Transverse colon (tissue), 4 donors: ENCODE measurements around the gene CERKL. TPM values are rescaled to one million over a fixed set of nuclear protein-coding genes. Genes with fewer than 3 reads are reported as not detected.

Experiments used
- DNase-seq: peaks from one replicate; pipeline ENCODE4 v3.0.0-alpha.2; 2019
- H3K27ac ChIP-seq, 4 donors: fragments of 200-600 bp; sonication (generic); 2 replicates each; pipeline ENCODE4 v1.5.1; 2016 to 2018; ENCODE audit warnings: inconsistent platforms in 4 of 4
- H3K27me3 ChIP-seq: fragments of 200-600 bp; sonication (generic); 2 replicates; pipeline ENCODE4 v1.5.1; 2017; ENCODE audit warnings: inconsistent platforms
- H3K36me3 ChIP-seq, 4 donors: fragments of 200-600 bp; sonication (generic); 2 replicates each; pipeline ENCODE4 v1.5.1; 2017 to 2019; ENCODE audit warnings: inconsistent platforms in 4 of 4
- H3K4me1 ChIP-seq, 4 donors: fragments of 200-600 bp; sonication (generic); 2 replicates each; pipeline ENCODE4 v1.5.1; 2017 to 2020; ENCODE audit warnings: inconsistent platforms in 4 of 4
- H3K4me3 ChIP-seq, 4 donors: fragments of 200-600 bp; sonication (generic); 1 replicate in 1 of 4; 2 replicates in 3 of 4; pipeline versions ENCODE4 v1.5.1 to v1.6.1; 2017 to 2019; ENCODE audit warnings: inconsistent platforms in 4 of 4
- H3K9me3 ChIP-seq, 2 donors: fragments of 200-600 bp; sonication (generic); 2 replicates each; pipeline ENCODE4 v1.5.1; 2017 to 2019; ENCODE audit warnings: inconsistent platforms in 2 of 2
- CTCF ChIP-seq, 5 experiments: fragments of 200-600 bp in 3 of 5; fragments of 450-650 bp in 2 of 5; sonication (generic) in 3 of 5; IDR thresholded peaks; 1 replicate in 2 of 5; 2 replicates in 3 of 5; pipeline ENCODE4 v1.5.1; 2016 to 2017; ENCODE audit warnings: antibody characterized with exemption in 5 of 5, inconsistent platforms in 3 of 5, mild to moderate bottlenecking in 2 of 5, moderate library complexity in 1 of 5
- EP300 ChIP-seq: sonication (generic); formaldehyde crosslinking; IDR thresholded peaks from one replicate; pipeline ENCODE4 v1.6.1; 2017; ENCODE audit warnings: antibody characterized with exemption, low read depth
- POLR2A ChIP-seq: fragments of 450-650 bp; IDR thresholded peaks from one replicate; pipeline ENCODE4 v1.6.1; 2016; ENCODE audit warnings: antibody characterized with exemption, mild to moderate bottlenecking, moderate library complexity
- POLR2AphosphoS5 ChIP-seq, 3 donors: sonication (generic); formaldehyde crosslinking; IDR thresholded peaks; one replicate each; pipeline ENCODE4 v1.6.1; 2016; ENCODE audit warnings: antibody characterized with exemption in 3 of 3
- WGBS, 2 donors: methylation state at CpG; one replicate each; pipeline ENCODE4 v1.1.5; 2018; ENCODE audit warnings: low coverage in 1 of 2; 5-methylcytosine and 5-hydroxymethylcytosine counted together
- in situ Hi-C, 4 donors: fragments of 200-750 bp; cut with MboI; loops; one replicate each; pipeline versions ENCODE4 v1.15.0 to v1.15.1; 2017; ENCODE audit warnings: low sequenced_read_pairs in 3 of 4, low pct_ligation_motif_present in 1 of 4, low pct_unique_long_range_greater_than_20kb in 1 of 4
- intact Hi-C: fragments of 100-400 bp; cut with DNase I; formaldehyde crosslinking; loops from one replicate; pipeline ENCODE4 v1.15.1; 2023; ENCODE audit warnings: low total_unique reads
- total RNA-seq, 4 donors: library from RNA; depleted of rRNA; stranded (reverse); fragments of >200 nt; gene quantifications; one replicate each; pipeline ENCODE4 v1.1.0, GENCODE V29; 2016

The CERKL gene
- total RNA-seq, 4 donors from 2014 or later, result 0.32 TPM; not detected in 3

- intact Hi-C loops, result no loop called here
- in situ Hi-C loops, result no loop called here
- no peak for TF ChIP-seq POLR2AphosphoS5 (IDR thresholded peaks at IDR 0.05)
- TF ChIP-seq POLR2A, result no peak
- no peak for TF ChIP-seq EP300
- no peak for TF ChIP-seq CTCF (IDR thresholded peaks at IDR 0.05)
These were observed 43.7 kb downstream of the CERKL start for GRCh38 chr2:181613241-181613640.

GRCh38 chr2:181607629-181608590, 49.0 kb downstream of the CERKL start:
- no peak overlapping the region for H3K27ac ChIP-seq
- H3K27me3 ChIP-seq, result no peaks in the 10 kb centered on the region
- H3K4me1 ChIP-seq, result no peaks in the 10 kb centered on the region
- TF ChIP-seq POLR2AphosphoS5 (IDR thresholded peaks at IDR 0.05), result no peak
- no peak for TF ChIP-seq CTCF (IDR thresholded peaks at IDR 0.05)
- TF ChIP-seq EP300, result no peak
- no peak for TF ChIP-seq POLR2A
- in situ Hi-C loops, result no loop called here
- intact Hi-C loops, result no loop called here
- WGBS, 2 donors, result 69 to 76% methylated on average over 4 of the region's 4 CpGs
- no peak for DNase-seq
- no peaks in the 10 kb centered on the region for H3K36me3 ChIP-seq
- no peak overlapping the region for H3K4me3 ChIP-seq
- no peaks in the 10 kb centered on the region for H3K9me3 ChIP-seq

More at GRCh38 chr2:181613241-181613640, 43.7 kb downstream of the CERKL start:
- 55 to 67% methylated on average over 2 of the region's 2 CpGs for WGBS, 2 donors
- Histone ChIP-seq H3K27me3 (no peaks in the 10 kb centered on the region), H3K4me1 (no peaks in the 10 kb centered on the region), H3K9me3 (no peaks in the 10 kb centered on the region), H3K4me3 (no peak overlapping the region), H3K36me3 (no peaks in the 10 kb centered on the region), H3K27ac (no peak overlapping the region)
- DNase-seq, result no peak

GRCh38 chr2:181605889-181606837, 50.7 kb downstream of the CERKL start:
- no peak for DNase-seq
- H3K9me3 ChIP-seq, result no peaks in the 10 kb centered on the region
- in situ Hi-C loops (no loop called here), intact Hi-C loops (no loop called here)
- H3K4me1 ChIP-seq, result no peaks in the 10 kb centered on the region
- TF ChIP-seq POLR2A, result no peak
- TF ChIP-seq EP300, result no peak
- no peak for TF ChIP-seq POLR2AphosphoS5 (IDR thresholded peaks at IDR 0.05)
- TF ChIP-seq CTCF (IDR thresholded peaks at IDR 0.05), result no peak
- H3K36me3 ChIP-seq, result no peaks in the 10 kb centered on the region
- no peak overlapping the region for H3K27ac ChIP-seq
- no peak overlapping the region for H3K4me3 ChIP-seq
- H3K27me3 ChIP-seq, result no peaks in the 10 kb centered on the region
- WGBS, 2 donors, result 76% methylated on average over 3 of the region's 3 CpGs; no CpG with 5 or more reads in 1 of the 2 donors

GRCh38 chr2:181602017-181602416, 54.9 kb downstream of the CERKL start:
- Histone ChIP-seq H3K9me3 (no peaks in the 10 kb centered on the region), H3K36me3 (no peaks in the 10 kb centered on the region), H3K4me3 (no peak overlapping the region), H3K27me3 (no peaks in the 10 kb centered on the region), H3K27ac (no peak overlapping the region), H3K4me1 (no peaks in the 10 kb centered on the region)
- TF ChIP-seq POLR2A (no peak), EP300 (no peak), CTCF (IDR thresholded peaks at IDR 0.05) (no peak), POLR2AphosphoS5 (IDR thresholded peaks at IDR 0.05) (no peak)
- DNase-seq, result no peak
- in situ Hi-C loops, result no loop called here
- intact Hi-C loops, result no loop called here
- WGBS, 2 donors, result 76 to 91% methylated on average over 1 of the region's 1 CpG
